HG03442 (cell line): ENCODE data around the gene NOD1.

Experiments used
- ATAC-seq: cut with Tn5 transposase; IDR thresholded peaks from one replicate; pipeline ENCODE4 v1.9.1; 2021; ENCODE audit warnings: mild to moderate bottlenecking, moderate library complexity; ENCODE audit not compliant: unreplicated experiment

The NOD1 gene

GRCh38 chr7:30379131-30379530, 99.5 kb downstream of the NOD1 start:
- ATAC-seq: no peak

GRCh38 chr7:30378275-30378674, 100.3 kb downstream of the NOD1 start:
- ATAC-seq: no peak
